ENCODE results near the gene PSMD1.

DNA sequence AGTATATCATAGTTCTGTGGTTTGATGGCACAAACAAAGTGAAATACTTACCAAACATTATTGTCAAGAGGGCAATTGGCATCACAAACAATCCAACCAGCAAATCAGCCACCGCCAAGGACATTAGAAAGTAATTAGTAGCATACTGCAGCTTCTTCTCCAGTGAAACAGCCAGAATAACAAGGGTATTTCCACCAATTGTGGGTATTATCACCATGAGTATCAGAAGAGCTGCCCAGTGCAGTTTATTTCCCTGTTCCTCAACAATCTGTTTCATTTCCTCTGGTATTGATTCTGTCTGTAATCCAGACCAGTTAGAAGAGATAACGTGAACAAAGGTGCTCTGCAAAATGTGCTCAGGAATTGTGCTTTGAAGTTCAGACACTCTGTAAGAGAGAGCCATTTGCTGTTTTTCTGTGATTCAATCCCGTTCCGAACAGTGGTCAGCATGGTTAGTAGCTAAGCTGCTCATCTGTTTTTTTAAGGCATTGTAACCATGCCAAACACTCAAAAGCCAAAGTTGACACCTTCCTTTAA lies 66.8 kb downstream of the PSMD1 start:
- no peak for TF ChIP-seq ZNF70 (CRISPR knock-in tag; IDR thresholded peaks at IDR 0.05)
- no peak for TF ChIP-seq PPARA (CRISPR knock-in tag; IDR thresholded peaks at IDR 0.05; ENCODE audit: borderline replicate concordance)
- TF ChIP-seq GLIS3 (CRISPR knock-in tag; IDR thresholded peaks at IDR 0.05), result no peak
